Upper lobe of left lung (tissue), 4 donors: ENCODE results near the gene PCDHA6.
"Not testable (repeated sequence)": the region's sequence is repeated elsewhere in the genome, so short reads cannot be mapped to it uniquely, and the experiment has no call there.

ENCODE experiments used
- EP300 ChIP-seq, 4 donors: sonication (generic); formaldehyde crosslinking; IDR thresholded peaks; one replicate each; pipeline ENCODE4 v1.5.1; 2017; ENCODE audit warnings: antibody characterized with exemption in 4 of 4, control low read depth in 2 of 4
- POLR2A ChIP-seq, 4 donors: fragments of 450-650 bp; IDR thresholded peaks; one replicate each; pipeline ENCODE4 v1.5.1; 2016 to 2017; ENCODE audit warnings: antibody characterized with exemption in 4 of 4, mild to moderate bottlenecking in 2 of 4
- POLR2AphosphoS5 ChIP-seq, 2 donors: sonication (generic); formaldehyde crosslinking; IDR thresholded peaks; one replicate each; pipeline ENCODE4 v1.5.1; 2017; ENCODE audit warnings: antibody characterized with exemption in 2 of 2
- TF ChIP-seq, protein P1 (sequence below), 6 experiments: fragments of 450-650 bp in 4 of 6; fragments of 200-600 bp in 2 of 6; sonication (generic) in 2 of 6; IDR thresholded peaks; one replicate each; pipeline ENCODE4 v1.5.1; 2016 to 2019; ENCODE audit warnings: antibody characterized with exemption in 6 of 6

DNA sequence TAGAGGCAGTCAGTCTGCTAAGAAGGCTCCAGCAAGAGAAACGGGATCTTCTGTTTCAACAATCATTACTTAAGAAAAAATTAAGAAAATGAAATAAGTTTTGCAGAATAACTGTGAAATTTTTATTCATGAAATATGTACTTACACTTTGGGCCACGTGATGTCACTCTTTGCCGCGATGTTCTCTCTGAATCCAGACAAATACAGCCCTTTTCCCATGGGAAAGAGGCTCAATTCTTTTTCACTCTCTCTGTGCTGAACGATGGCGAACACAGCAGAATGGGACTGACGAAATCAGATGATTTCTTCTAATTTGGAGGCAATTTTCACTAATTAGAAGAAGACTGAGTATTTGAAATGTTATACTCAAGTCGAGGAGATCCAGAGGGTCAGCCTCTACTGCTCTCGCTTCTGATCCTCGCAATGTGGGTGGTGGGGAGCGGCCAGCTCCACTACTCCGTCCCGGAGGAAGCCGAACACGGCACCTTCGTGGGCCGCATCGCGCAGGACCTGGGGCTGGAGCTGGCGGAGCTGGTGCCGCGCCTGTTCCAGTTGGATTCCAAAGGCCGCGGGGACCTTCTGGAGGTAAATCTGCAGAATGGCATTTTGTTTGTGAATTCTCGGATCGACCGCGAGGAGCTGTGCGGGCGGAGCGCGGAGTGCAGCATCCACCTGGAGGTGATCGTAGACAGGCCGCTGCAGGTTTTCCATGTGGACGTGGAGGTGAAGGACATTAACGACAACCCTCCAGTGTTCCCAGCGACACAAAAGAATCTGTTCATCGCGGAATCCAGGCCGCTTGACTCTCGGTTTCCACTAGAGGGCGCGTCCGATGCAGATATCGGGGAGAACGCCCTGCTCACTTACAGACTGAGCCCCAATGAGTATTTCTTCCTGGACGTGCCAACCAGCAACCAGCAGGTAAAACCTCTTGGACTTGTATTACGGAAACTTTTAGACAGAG is 20.7 kb downstream of the PCDHA6 start, which contains the start of gene PCDHA9:
- TF ChIP-seq, protein P1, sequence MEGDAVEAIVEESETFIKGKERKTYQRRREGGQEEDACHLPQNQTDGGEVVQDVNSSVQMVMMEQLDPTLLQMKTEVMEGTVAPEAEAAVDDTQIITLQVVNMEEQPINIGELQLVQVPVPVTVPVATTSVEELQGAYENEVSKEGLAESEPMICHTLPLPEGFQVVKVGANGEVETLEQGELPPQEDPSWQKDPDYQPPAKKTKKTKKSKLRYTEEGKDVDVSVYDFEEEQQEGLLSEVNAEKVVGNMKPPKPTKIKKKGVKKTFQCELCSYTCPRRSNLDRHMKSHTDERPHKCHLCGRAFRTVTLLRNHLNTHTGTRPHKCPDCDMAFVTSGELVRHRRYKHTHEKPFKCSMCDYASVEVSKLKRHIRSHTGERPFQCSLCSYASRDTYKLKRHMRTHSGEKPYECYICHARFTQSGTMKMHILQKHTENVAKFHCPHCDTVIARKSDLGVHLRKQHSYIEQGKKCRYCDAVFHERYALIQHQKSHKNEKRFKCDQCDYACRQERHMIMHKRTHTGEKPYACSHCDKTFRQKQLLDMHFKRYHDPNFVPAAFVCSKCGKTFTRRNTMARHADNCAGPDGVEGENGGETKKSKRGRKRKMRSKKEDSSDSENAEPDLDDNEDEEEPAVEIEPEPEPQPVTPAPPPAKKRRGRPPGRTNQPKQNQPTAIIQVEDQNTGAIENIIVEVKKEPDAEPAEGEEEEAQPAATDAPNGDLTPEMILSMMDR (IDR thresholded peaks at IDR 0.05): not testable (repeated sequence)
- not testable (repeated sequence) for TF ChIP-seq POLR2AphosphoS5, EP300, POLR2A (IDR thresholded peaks at IDR 0.05)
